ENCODE results near the gene NUDT1. TPM values are rescaled to one million over a fixed set of nuclear protein-coding genes. Genes with fewer than 3 reads are reported as not detected.

Gene NUDT1
- total and polyA plus RNA-seq, 2 experiments from 2014 or later, result 9.6 to 16.3 TPM

- H2AFZ ChIP-seq, result no peak overlapping the region
- no peak overlapping the region for H3K4me3 ChIP-seq
- H3K4me2 ChIP-seq, result no peak overlapping the region
- DNase-seq (ENCODE audit: low spot score), result no peak
- no peaks in the 10 kb centered on the region for H3K27me3 ChIP-seq
- H3K79me2 ChIP-seq, result no peaks in the 10 kb centered on the region
- peak overlapping the region; percentile 82 for H3K27ac ChIP-seq
- 85% methylated on average over 8 of the region's 8 CpGs for WGBS (ENCODE audit: low lambda C conversion rate, missing lambda C conversion rate)
- peaks cover 14% of the 10 kb centered on the region for H3K4me1 ChIP-seq (ENCODE audit: insufficient read depth)
- H3K36me3 ChIP-seq (replicated peaks; ENCODE audit: insufficient read depth, low read depth), result no peaks in the 10 kb centered on the region
- no peaks in the 10 kb centered on the region for H4K20me1 ChIP-seq (ENCODE audit: insufficient read depth, poor library complexity, severe bottlenecking)
- H3K9me2 ChIP-seq (replicated peaks; ENCODE audit: insufficient read depth), result no peaks in the 10 kb centered on the region
- H3K9me3 ChIP-seq (ENCODE audit: low read depth), result no peaks in the 10 kb centered on the region
- TF ChIP-seq EZH2 (IDR thresholded peaks at IDR 0.05; ENCODE audit: borderline replicate concordance), result no peak
- no peak for TF ChIP-seq CTCF (IDR thresholded peaks at IDR 0.05; ENCODE audit: poor library complexity)
- TF ChIP-seq EZH2phosphoT487 (IDR thresholded peaks at IDR 0.05; ENCODE audit: low read depth, severe bottlenecking, unreplicated experiment), result no peak
Measured at GRCh38 chr7:2270495-2270894, 28.5 kb downstream of the NUDT1 start.

- no peak for DNase-seq (ENCODE audit: low spot score)
- Histone ChIP-seq H3K4me3 (no peak overlapping the region), H3K9me3 (ENCODE audit: low read depth) (no peaks in the 10 kb centered on the region), H3K4me2 (no peak overlapping the region), H2AFZ (no peak overlapping the region), H3K4me1 (ENCODE audit: insufficient read depth) (peaks cover 14% of the 10 kb centered on the region), H3K27me3 (no peaks in the 10 kb centered on the region), H4K20me1 (ENCODE audit: insufficient read depth, poor library complexity, severe bottlenecking) (no peaks in the 10 kb centered on the region), H3K79me2 (no peaks in the 10 kb centered on the region), H3K27ac (no peak overlapping the region), H3K36me3 (replicated peaks; ENCODE audit: insufficient read depth, low read depth) (no peaks in the 10 kb centered on the region), H3K9me2 (replicated peaks; ENCODE audit: insufficient read depth) (no peaks in the 10 kb centered on the region)
- no peak for TF ChIP-seq EZH2phosphoT487 (IDR thresholded peaks at IDR 0.05; ENCODE audit: low read depth, severe bottlenecking, unreplicated experiment)
- no peak for TF ChIP-seq EZH2 (IDR thresholded peaks at IDR 0.05; ENCODE audit: borderline replicate concordance)
- no peak for TF ChIP-seq CTCF (IDR thresholded peaks at IDR 0.05; ENCODE audit: poor library complexity)
- 81% methylated on average over 27 of the region's 27 CpGs for WGBS (ENCODE audit: low lambda C conversion rate, missing lambda C conversion rate)
Measured at GRCh38 chr7:2271273-2272026, 29.4 kb downstream of the NUDT1 start.

- Histone ChIP-seq H4K20me1 (ENCODE audit: insufficient read depth, poor library complexity, severe bottlenecking) (no peaks in the 10 kb centered on the region), H2AFZ (no peak overlapping the region), H3K79me2 (peaks cover under 1% of the 10 kb centered on the region), H3K4me1 (ENCODE audit: insufficient read depth) (peaks cover 14% of the 10 kb centered on the region), H3K9me3 (ENCODE audit: low read depth) (no peaks in the 10 kb centered on the region), H3K9me2 (replicated peaks; ENCODE audit: insufficient read depth) (no peaks in the 10 kb centered on the region), H3K27me3 (no peaks in the 10 kb centered on the region), H3K4me2 (no peak overlapping the region), H3K27ac (no peak overlapping the region), H3K36me3 (replicated peaks; ENCODE audit: insufficient read depth, low read depth) (no peaks in the 10 kb centered on the region), H3K4me3 (no peak overlapping the region)
- DNase-seq (ENCODE audit: low spot score), result no peak
- 70% methylated on average over 9 of the region's 9 CpGs for WGBS (ENCODE audit: low lambda C conversion rate, missing lambda C conversion rate)
- TF ChIP-seq EZH2 (IDR thresholded peaks at IDR 0.05; ENCODE audit: borderline replicate concordance) (no peak), EZH2phosphoT487 (IDR thresholded peaks at IDR 0.05; ENCODE audit: low read depth, severe bottlenecking, unreplicated experiment) (no peak), CTCF (IDR thresholded peaks at IDR 0.05; ENCODE audit: poor library complexity) (no peak)
Measured at GRCh38 chr7:2272031-2272430, 30.0 kb downstream of the NUDT1 start.

Data from hepatocyte (in vitro differentiated cells).